TTC549 (cell line): ENCODE measurements around the gene KCNMB4.

Experiments used
- FAIRE-seq: peaks from 2 replicates; lab custom pipeline; 2012; peaks lifted over from hg19 to GRCh38; lab: Jason Lieb, UNC

Gene KCNMB4

GRCh38 chr12:70448371-70448770 is 82.3 kb downstream of the KCNMB4 start:
- no peak for FAIRE-seq

GRCh38 chr12:70449074-70449752 is 83.1 kb downstream of the KCNMB4 start:
- FAIRE-seq, result no peak

DNA sequence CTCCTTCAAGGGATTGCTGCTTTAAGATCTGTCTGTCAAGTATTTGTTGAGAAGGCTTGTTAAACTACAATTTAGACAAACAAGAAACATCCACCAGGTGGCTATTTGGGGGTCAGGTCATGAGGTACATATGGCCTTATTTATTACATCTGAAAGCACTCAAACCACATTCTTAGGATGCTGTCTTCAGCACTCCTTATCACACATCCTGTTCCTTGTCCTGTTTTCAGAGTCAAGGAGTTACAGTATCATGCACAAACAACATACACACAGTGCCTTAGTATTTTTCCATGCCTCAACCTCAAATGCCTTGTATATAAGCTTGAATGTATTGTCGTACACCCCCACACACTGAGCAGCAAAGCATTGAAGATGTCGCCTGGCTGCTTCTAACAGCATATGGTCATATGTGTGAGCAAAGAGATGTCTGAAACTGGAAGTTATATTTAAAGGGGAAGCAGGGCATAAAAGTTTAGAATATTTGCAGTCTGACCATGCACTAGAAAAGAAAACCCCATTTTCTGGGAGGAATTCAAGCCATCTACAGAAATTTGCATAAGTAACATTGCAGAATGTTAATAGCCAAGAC is 83.8 kb downstream of the KCNMB4 start:
- FAIRE-seq, result no peak

- no peak for FAIRE-seq
Observed at GRCh38 chr12:70451528-70451927, 85.4 kb downstream of the KCNMB4 start.

DNA sequence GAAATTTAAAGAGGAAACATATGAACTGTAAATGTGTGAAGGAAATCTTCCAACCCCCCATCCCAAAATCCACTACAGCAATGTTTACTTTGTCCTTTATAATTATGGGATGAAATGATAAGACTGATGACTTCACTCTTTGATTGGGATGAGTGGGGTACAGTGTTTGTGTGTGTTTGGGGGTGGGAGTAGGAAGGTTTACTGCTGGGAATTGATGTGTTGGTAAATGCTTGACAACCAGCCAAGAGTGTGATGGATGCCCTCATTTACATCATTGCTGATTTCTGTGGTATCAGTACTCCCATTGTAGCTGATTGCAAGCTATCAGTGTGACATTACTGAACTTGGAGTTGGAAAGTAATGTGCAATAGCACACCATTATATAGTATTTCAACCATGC is 90.9 kb downstream of the KCNMB4 start:
- FAIRE-seq, result no peak

GRCh38 chr12:70459786-70460185 is 93.7 kb downstream of the KCNMB4 start:
- FAIRE-seq, result no peak

DNA sequence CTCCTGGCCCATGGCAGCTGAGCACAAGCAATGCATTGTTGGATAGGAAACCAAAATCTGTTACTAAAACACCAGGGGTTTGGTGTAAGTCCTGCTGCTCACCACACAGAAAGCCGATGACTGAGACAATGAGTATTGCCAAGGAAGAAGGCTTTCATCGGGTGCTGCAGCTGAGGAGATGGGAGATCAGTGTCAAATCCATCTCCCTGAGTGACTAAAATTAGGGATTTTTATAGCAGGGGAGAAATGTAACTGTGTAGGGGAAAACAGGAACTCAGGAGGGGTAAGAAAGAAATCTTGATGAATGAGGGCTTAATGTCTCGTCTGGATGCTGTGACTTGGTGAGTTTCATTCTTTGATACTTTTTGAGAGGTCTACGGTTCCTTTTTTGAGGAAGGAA is 97.9 kb downstream of the KCNMB4 start:
- no peak for FAIRE-seq

DNA sequence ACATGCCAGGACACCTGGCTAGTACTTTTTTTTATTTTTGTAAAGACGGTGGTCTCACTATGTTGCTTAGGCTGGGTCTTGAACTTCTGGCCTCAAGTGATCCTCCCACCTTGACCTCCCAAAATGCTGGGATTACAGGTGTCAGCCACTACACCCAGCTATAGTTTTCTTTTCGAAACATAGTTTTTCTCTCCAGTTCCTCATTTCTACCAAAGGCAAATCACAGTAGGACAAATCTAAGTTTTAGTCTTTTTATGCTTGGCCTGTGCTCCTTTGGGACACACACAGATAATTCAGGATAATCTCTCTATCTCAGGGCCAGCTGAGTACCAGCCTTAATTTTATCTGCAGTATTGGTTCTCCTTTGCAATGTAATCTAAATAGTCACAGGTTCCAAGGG is 100.7 kb downstream of the KCNMB4 start:
- FAIRE-seq, result no peak

DNA sequence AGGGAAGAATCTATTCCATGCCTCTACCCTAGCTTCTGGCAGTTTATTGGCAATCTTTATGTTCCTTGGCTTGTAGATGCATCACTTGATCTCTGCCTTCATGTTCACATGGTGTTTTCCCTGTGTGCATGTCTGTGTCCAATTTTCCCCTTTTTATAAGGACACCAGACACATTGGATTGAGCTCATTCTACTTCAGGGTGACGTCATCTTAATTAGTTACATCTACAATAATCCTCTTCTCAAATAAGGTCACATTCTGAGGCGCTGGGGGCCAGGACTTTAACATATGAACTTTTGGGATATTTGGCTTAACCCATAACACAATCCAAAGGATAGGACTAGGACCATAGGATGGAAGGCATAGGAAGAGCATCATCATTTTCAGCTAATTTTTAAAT is 101.4 kb downstream of the KCNMB4 start:
- FAIRE-seq, result no peak

- FAIRE-seq, result no peak
Observed at GRCh38 chr12:70467918-70468733, 102.0 kb downstream of the KCNMB4 start.

GRCh38 chr12:70468741-70469140 is 102.7 kb downstream of the KCNMB4 start:
- FAIRE-seq, result no peak

DNA sequence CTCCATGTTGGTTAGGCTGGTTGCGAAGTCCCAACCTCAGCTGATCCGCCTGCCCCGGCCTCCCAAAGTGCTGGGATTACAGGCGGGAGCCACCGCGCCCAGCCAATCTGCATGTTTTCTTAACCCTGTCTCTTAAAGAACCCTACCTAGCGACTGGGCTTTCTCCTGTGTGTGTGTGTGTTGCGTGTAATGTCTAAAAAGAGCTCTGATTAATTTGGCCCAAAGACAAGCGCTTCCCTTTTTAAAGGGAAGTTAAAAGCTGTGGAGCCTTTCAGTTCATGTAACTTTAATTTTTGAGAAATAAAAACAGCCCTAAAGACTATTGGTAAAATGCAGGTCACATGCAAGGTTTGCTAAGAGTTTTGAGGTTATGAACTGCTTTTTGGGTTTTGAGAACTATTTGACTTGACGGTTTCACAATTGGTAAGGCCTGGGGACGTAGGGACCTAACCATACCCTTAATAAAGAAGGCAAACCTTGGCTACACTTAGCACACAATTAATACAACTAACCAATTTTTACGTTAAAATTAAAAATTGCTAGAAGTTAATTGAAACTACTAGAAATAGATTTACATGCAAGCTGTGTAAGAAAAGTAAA is 103.2 kb downstream of the KCNMB4 start:
- FAIRE-seq, result no peak

- no peak for FAIRE-seq
Observed at GRCh38 chr12:70482764-70483163, 116.7 kb downstream of the KCNMB4 start.
